ENCODE measurements around the gene RRAS2. TPM values are rescaled to one million over a fixed set of nuclear protein-coding genes. Genes with fewer than 3 reads are reported as not detected.

Gene RRAS2
- total and polyA plus RNA-seq, 9 of the 15 experiments (the other 6 are each of a cell fraction or from before 2014, with no cell fraction given) = 9.4 to 47.5 (median 37.6) TPM

DNA sequence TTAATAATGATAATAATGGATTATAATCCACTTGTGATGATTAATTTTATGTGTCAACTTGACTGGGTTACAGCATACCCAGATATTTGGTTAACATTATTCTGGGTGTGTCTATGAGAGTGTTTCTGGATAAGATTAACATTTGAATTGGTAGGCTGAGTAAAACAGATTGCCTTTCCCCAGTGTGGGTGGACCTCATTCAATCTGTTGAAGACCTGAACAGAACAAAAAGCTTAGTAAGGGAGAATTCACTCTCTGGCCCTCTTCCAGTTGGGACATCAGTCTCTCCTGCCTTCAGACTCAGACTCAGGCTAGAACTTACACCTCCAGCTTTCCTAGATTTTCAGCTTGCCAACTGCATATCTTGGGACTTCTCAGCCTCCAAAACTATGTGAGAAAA is 37.3 kb upstream of the RRAS2 start:
- no peaks in the 10 kb centered on the region for H3K79me2 ChIP-seq (ENCODE audit: control insufficient read depth, insufficient read depth, low read length)
- H3K9me3 ChIP-seq (replicated peaks; ENCODE audit: control insufficient read depth, insufficient read depth, low read depth, low read length) = no peaks in the 10 kb centered on the region
- CTCF ChIA-PET (ENCODE audit: low intra/inter-chr PET ratio) = no interaction called here
- no peak for DNase-seq (ENCODE audit: extremely low read depth in 1 of 4, low spot score in 3 of 4)
- H3K9ac ChIP-seq (ENCODE audit: insufficient read depth in 1 of 2, low read depth in 2 of 2, low read length in 2 of 2) = no peak overlapping the region
- TF ChIP-seq HDAC3 (IDR thresholded peaks at IDR 0.05; ENCODE audit: borderline replicate concordance, partially characterized antibody) (no peak), PRMT5 (CRISPR knock-in tag; IDR thresholded peaks at IDR 0.05) (no peak), OTX1 (CRISPR knock-in tag; IDR thresholded peaks at IDR 0.05) (no peak), IRF1 (CRISPR knock-in tag; IDR thresholded peaks at IDR 0.05; ENCODE audit: borderline replicate concordance) (no peak), CBX5 (IDR thresholded peaks at IDR 0.05; ENCODE audit: borderline replicate concordance, low read depth) (no peak)
- BruUV-seq (replicated peaks) = no TSS peak
- ATAC-seq = no peak
- POLR2A ChIA-PET = no interaction called here
- no peaks in the 10 kb centered on the region for H3K4me1 ChIP-seq (replicated peaks in 1 of 2; ENCODE audit: control insufficient read depth in 2 of 2, insufficient read depth in 2 of 2, low read length in 2 of 2)
- H3K27me3 ChIP-seq (ENCODE audit: control insufficient read depth in 2 of 2, insufficient read depth in 2 of 2, low read length in 2 of 2) = peaks cover 10 to 13% of the 10 kb centered on the region in 2 experiments; a peak in 4 of 5 replicates
- no peak overlapping the region for H3K4me3 ChIP-seq
- H3K27ac ChIP-seq (ENCODE audit: extremely low read depth, low read depth, low read length) = no peak overlapping the region
- no peaks in the 10 kb centered on the region; the same call in 1 of the 2 replicates for H4K20me1 ChIP-seq (replicated peaks; ENCODE audit: control insufficient read depth, insufficient read depth, low read length)
- H2AFZ ChIP-seq (ENCODE audit: low read depth, low read length) = no peak overlapping the region
- no peak overlapping the region for H3K4me2 ChIP-seq (ENCODE audit: insufficient read depth, low read length)
- in situ Hi-C loops (cut with MboI) (no loop called here), intact Hi-C loops (cut with micrococcal nuclease) (no loop called here)
- no peak for FAIRE-seq
- no peaks in the 10 kb centered on the region for H3K9me1 ChIP-seq (ENCODE audit: control insufficient read depth, insufficient read depth, low read length)
- no peaks in the 10 kb centered on the region for H3K36me3 ChIP-seq (ENCODE audit: control insufficient read depth, insufficient read depth, low read length)

DNA sequence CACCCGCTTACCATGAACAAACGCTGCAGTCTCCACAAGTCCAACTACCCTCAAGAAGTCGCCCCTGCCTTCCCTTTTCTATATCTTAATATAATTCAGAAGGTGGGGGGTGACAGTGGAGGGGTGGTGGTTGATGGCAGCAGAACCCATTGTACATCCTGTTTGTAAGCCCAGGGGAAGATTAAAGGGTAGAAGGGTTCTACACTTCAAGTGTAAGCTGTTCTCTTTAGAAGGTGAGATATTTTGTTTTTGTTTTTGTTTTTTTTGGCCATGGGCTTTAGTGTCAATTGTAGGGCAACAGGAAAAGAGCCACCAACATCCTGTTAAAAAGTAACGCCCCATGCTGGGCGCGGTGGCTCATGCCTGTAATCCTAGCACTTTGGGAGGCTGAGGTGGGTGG is 34.9 kb upstream of the RRAS2 start:
- Histone ChIP-seq H3K9me1 (ENCODE audit: control insufficient read depth, insufficient read depth, low read length) (no peaks in the 10 kb centered on the region), H3K4me2 (ENCODE audit: insufficient read depth, low read length) (no peak overlapping the region), H2AFZ (ENCODE audit: low read depth, low read length) (no peak overlapping the region), H3K27ac (ENCODE audit: extremely low read depth, low read depth, low read length) (no peak overlapping the region), H3K79me2 (ENCODE audit: control insufficient read depth, insufficient read depth, low read length) (no peaks in the 10 kb centered on the region), H3K9me3 (replicated peaks; ENCODE audit: control insufficient read depth, insufficient read depth, low read depth, low read length) (no peaks in the 10 kb centered on the region), H3K27me3 (ENCODE audit: control insufficient read depth in 2 of 2, insufficient read depth in 2 of 2, low read length in 2 of 2) (peaks cover 3 to 13% of the 10 kb centered on the region in 2 experiments; a peak in 2 of 5 replicates), H3K4me1 (replicated peaks in 1 of 2; ENCODE audit: control insufficient read depth in 2 of 2, insufficient read depth in 2 of 2, low read length in 2 of 2) (no peaks in the 10 kb centered on the region), H3K36me3 (ENCODE audit: control insufficient read depth, insufficient read depth, low read length) (no peaks in the 10 kb centered on the region), H4K20me1 (replicated peaks; ENCODE audit: control insufficient read depth, insufficient read depth, low read length) (no peaks in the 10 kb centered on the region; the same call in 1 of the 2 replicates), H3K9ac (ENCODE audit: insufficient read depth in 1 of 2, low read depth in 2 of 2, low read length in 2 of 2) (no peak overlapping the region), H3K4me3 (no peak overlapping the region)
- intact Hi-C loops (cut with micrococcal nuclease) (no loop called here), in situ Hi-C loops (cut with MboI) (no loop called here)
- CTCF ChIA-PET (ENCODE audit: low intra/inter-chr PET ratio) = no interaction called here
- no peak for DNase-seq (ENCODE audit: extremely low read depth in 1 of 4, low spot score in 3 of 4)
- 17% methylated on average over 6 of the region's 6 CpGs for WGBS (ENCODE audit: insufficient coverage, low coverage, missing lambda C conversion rate)
- no peak for ATAC-seq
- FAIRE-seq = no peak
- POLR2A ChIA-PET = interaction anchor here (0.6 kb wide), 1 partner anchor 142 kb away, joined by 3 read pairs; no protein-coding TSS in a partner anchor
- no TSS peak for BruUV-seq (replicated peaks)
- TF ChIP-seq, protein P1, sequence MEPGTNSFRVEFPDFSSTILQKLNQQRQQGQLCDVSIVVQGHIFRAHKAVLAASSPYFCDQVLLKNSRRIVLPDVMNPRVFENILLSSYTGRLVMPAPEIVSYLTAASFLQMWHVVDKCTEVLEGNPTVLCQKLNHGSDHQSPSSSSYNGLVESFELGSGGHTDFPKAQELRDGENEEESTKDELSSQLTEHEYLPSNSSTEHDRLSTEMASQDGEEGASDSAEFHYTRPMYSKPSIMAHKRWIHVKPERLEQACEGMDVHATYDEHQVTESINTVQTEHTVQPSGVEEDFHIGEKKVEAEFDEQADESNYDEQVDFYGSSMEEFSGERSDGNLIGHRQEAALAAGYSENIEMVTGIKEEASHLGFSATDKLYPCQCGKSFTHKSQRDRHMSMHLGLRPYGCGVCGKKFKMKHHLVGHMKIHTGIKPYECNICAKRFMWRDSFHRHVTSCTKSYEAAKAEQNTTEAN (CRISPR knock-in tag; IDR thresholded peaks at IDR 0.05) = no peak
- no peak for TF ChIP-seq ZNF174 (CRISPR knock-in tag; IDR thresholded peaks at IDR 0.05)
- no peak for TF ChIP-seq LEF1 (IDR thresholded peaks at IDR 0.05)
- no peak for TF ChIP-seq SREBF2 (CRISPR knock-in tag; IDR thresholded peaks at IDR 0.05)
- TF ChIP-seq ERF (CRISPR knock-in tag; IDR thresholded peaks at IDR 0.05) = no peak
- TF ChIP-seq, protein P2, sequence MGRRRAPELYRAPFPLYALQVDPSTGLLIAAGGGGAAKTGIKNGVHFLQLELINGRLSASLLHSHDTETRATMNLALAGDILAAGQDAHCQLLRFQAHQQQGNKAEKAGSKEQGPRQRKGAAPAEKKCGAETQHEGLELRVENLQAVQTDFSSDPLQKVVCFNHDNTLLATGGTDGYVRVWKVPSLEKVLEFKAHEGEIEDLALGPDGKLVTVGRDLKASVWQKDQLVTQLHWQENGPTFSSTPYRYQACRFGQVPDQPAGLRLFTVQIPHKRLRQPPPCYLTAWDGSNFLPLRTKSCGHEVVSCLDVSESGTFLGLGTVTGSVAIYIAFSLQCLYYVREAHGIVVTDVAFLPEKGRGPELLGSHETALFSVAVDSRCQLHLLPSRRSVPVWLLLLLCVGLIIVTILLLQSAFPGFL (CRISPR knock-in tag; IDR thresholded peaks at IDR 0.05) = no peak
- no peak for TF ChIP-seq ZNF395 (CRISPR knock-in tag; IDR thresholded peaks at IDR 0.05)
- no peak for TF ChIP-seq CBX5 (IDR thresholded peaks at IDR 0.05; ENCODE audit: borderline replicate concordance, low read depth)
- TF ChIP-seq ZNF23 (CRISPR knock-in tag; IDR thresholded peaks at IDR 0.05) = no peak
